ENCODE data around the gene DLGAP1.
A peak's percentile ranks its signal among the peaks of the same experiment; 100 is the strongest.

DLGAP1 gene

GRCh38 chr18:3710712-3711301, 744.3 kb downstream of the DLGAP1 start:
- ATAC-seq (ENCODE audit: low read depth) (peak; percentile 86), DNase-seq (ENCODE audit: low spot score) (no peak)
- Histone ChIP-seq H3K4me1 (ENCODE audit: insufficient read depth, poor library complexity, severe bottlenecking) (no peaks in the 10 kb centered on the region), H3K27ac (ENCODE audit: poor library complexity, severe bottlenecking) (no peak overlapping the region), H3K36me3 (ENCODE audit: low read depth) (no peaks in the 10 kb centered on the region), H3K4me3 (ENCODE audit: severe bottlenecking) (no peak overlapping the region), H3K9me3 (ENCODE audit: severe bottlenecking) (no peaks in the 10 kb centered on the region), H3K27me3 (ENCODE audit: insufficient read depth, poor library complexity, severe bottlenecking) (no peaks in the 10 kb centered on the region)
- peak; percentile 25 for TF ChIP-seq CTCF (IDR thresholded peaks at IDR 0.05; ENCODE audit: poor library complexity, severe bottlenecking)

- H3K4me3 ChIP-seq (ENCODE audit: severe bottlenecking): no peak overlapping the region
- no peak for DNase-seq (ENCODE audit: low spot score)
- H3K4me1 ChIP-seq (ENCODE audit: insufficient read depth, poor library complexity, severe bottlenecking): no peaks in the 10 kb centered on the region
- TF ChIP-seq CTCF (IDR thresholded peaks at IDR 0.05; ENCODE audit: poor library complexity, severe bottlenecking): no peak
- no peaks in the 10 kb centered on the region for H3K27me3 ChIP-seq (ENCODE audit: insufficient read depth, poor library complexity, severe bottlenecking)
- ATAC-seq (ENCODE audit: low read depth): no peak
- H3K27ac ChIP-seq (ENCODE audit: poor library complexity, severe bottlenecking): no peak overlapping the region
- no peaks in the 10 kb centered on the region for H3K9me3 ChIP-seq (ENCODE audit: severe bottlenecking)
- H3K36me3 ChIP-seq (ENCODE audit: low read depth): no peaks in the 10 kb centered on the region
These were observed 745.9 kb downstream of the DLGAP1 start for GRCh38 chr18:3709205-3709604.

GRCh38 chr18:3706279-3707097, 748.6 kb downstream of the DLGAP1 start:
- DNase-seq (ENCODE audit: low spot score): no peak
- no peak for ATAC-seq (ENCODE audit: low read depth)
- H3K4me1 ChIP-seq (ENCODE audit: insufficient read depth, poor library complexity, severe bottlenecking): no peaks in the 10 kb centered on the region
- TF ChIP-seq CTCF (IDR thresholded peaks at IDR 0.05; ENCODE audit: poor library complexity, severe bottlenecking): no peak
- H3K27ac ChIP-seq (ENCODE audit: poor library complexity, severe bottlenecking): no peak overlapping the region
- no peaks in the 10 kb centered on the region for H3K36me3 ChIP-seq (ENCODE audit: low read depth)
- no peaks in the 10 kb centered on the region for H3K9me3 ChIP-seq (ENCODE audit: severe bottlenecking)
- no peaks in the 10 kb centered on the region for H3K27me3 ChIP-seq (ENCODE audit: insufficient read depth, poor library complexity, severe bottlenecking)
- H3K4me3 ChIP-seq (ENCODE audit: severe bottlenecking): no peak overlapping the region

- Histone ChIP-seq H3K4me1 (ENCODE audit: insufficient read depth, poor library complexity, severe bottlenecking) (no peaks in the 10 kb centered on the region), H3K9me3 (ENCODE audit: severe bottlenecking) (no peaks in the 10 kb centered on the region), H3K27ac (ENCODE audit: poor library complexity, severe bottlenecking) (no peak overlapping the region), H3K36me3 (ENCODE audit: low read depth) (no peaks in the 10 kb centered on the region), H3K27me3 (ENCODE audit: insufficient read depth, poor library complexity, severe bottlenecking) (no peaks in the 10 kb centered on the region), H3K4me3 (ENCODE audit: severe bottlenecking) (no peak overlapping the region)
- TF ChIP-seq CTCF (IDR thresholded peaks at IDR 0.05; ENCODE audit: poor library complexity, severe bottlenecking): no peak
- DNase-seq (ENCODE audit: low spot score) (no peak), ATAC-seq (ENCODE audit: low read depth) (no peak)
These were observed 750.4 kb downstream of the DLGAP1 start for GRCh38 chr18:3704556-3705344.

All from RWPE2 (cell line).